HCT116 (cell line): ENCODE measurements around the gene FAM174A. TPM values are rescaled to one million over a fixed set of nuclear protein-coding genes. Genes with fewer than 3 reads are reported as not detected.
A peak's percentile ranks its signal among the peaks of the same experiment; 100 is the strongest.

Source experiments
- ATAC-seq: fragments of 200-7000 bp; cut with Tn5 transposase; 2 replicates; pipeline ENCODE4 v1.9.1; 2020; ENCODE audit warnings: mild to moderate bottlenecking, moderate library complexity
- Bru-seq: library from RNA; stranded (reverse); fragments of 400-500 nt; gene quantifications from one replicate; lab custom pipeline; 2021; lab: Mats Ljungman, UMichigan
- BruChase-seq, 2 experiments: library from RNA; stranded (reverse); fragments of 400-500 nt; gene quantifications; one replicate each; lab custom pipeline; 2021; lab: Mats Ljungman, UMichigan
- BruUV-seq: library from RNA; stranded (reverse); fragments of 400-500 nt; replicated peaks from 2 replicates; lab custom pipeline; 2021; lab: Mats Ljungman, UMichigan
- CTCF ChIA-PET: fragments of 300-600 bp; sonication (Branson Sonifier 250); formaldehyde crosslinking; loops from one replicate; lab custom pipeline; 2021; ENCODE audit warnings: antibody characterized with exemption; lab: Charles Lee
- POLR2A ChIA-PET: fragments of 300-600, 350-600 bp; sonication (Branson Sonifier 250); formaldehyde crosslinking; loops from one replicate; lab custom pipeline; 2021; ENCODE audit warnings: antibody characterized with exemption; lab: Charles Lee
- RAD21 ChIA-PET, 2 experiments: fragments of 300-600 bp; sonication (Branson Sonifier 250); formaldehyde crosslinking; loops; one replicate each; lab custom pipeline; 2023; ENCODE audit warnings: low total read pairs in 2 of 2; ENCODE audit not compliant: uncharacterized antibody in 2 of 2, unreplicated experiment in 2 of 2, low non-redundant PET in 1 of 2; lab: Charles Lee
- DNase-seq: peaks from one replicate; pipeline ENCODE4 v3.0.0-alpha.2; 2010; ENCODE audit warnings: low read depth, low spot score
- H2AFZ ChIP-seq: fragments of 200-600 bp; shearing (Covaris generic), sonication (generic); 2 replicates; pipeline ENCODE4 v1.6.1; 2017; ENCODE audit warnings: low read depth, mixed run types, mixed read lengths, antibody characterized with exemption, low read length; ENCODE audit not compliant: poor library complexity, severe bottlenecking
- H3K27ac ChIP-seq: 2 replicates; pipeline ENCODE4 v1.5.1; 2012; ENCODE audit warnings: low read depth, low read length
- H3K27me3 ChIP-seq: fragments of 200-600 bp; sonication (generic); 2 replicates; pipeline ENCODE4 v1.6.1; 2016; ENCODE audit warnings: mixed run types, low read length, mixed read lengths; ENCODE audit not compliant: insufficient read depth
- H3K36me3 ChIP-seq, 2 experiments: fragments of 200-500 bp in 1 of 2; fragments of 200-600 bp in 1 of 2; sonication (Bioruptor generic) in 1 of 2; sonication (generic) in 1 of 2; 2 replicates each; pipeline versions ENCODE4 v1.5.1 to v1.6.1; 2014 to 2016; ENCODE audit warnings: low read length in 2 of 2, inconsistent platforms in 1 of 2, mixed read lengths in 1 of 2, mixed run types in 1 of 2; ENCODE audit not compliant: insufficient read depth in 2 of 2, control insufficient read depth in 1 of 2
- H3K4me1 ChIP-seq, 2 experiments: fragments of 200-600 bp in 1 of 2; sonication (generic) in 1 of 2; 2 replicates each; pipeline versions ENCODE4 v1.5.1 to v1.6.1; 2012 to 2017; ENCODE audit warnings: low read length in 2 of 2, inconsistent platforms in 1 of 2, mild to moderate bottlenecking in 1 of 2, mixed read lengths in 1 of 2, mixed run types in 1 of 2, moderate library complexity in 1 of 2; ENCODE audit not compliant: insufficient read depth in 2 of 2, control insufficient read depth in 1 of 2
- H3K4me2 ChIP-seq: fragments of 200-600 bp; sonication (generic); 2 replicates; pipeline ENCODE4 v1.6.1; 2017; ENCODE audit warnings: mixed run types, low read length, mixed read lengths
- H3K4me3 ChIP-seq, 2 experiments: fragments of 200-600 bp in 1 of 2; sonication (generic) in 1 of 2; replicated peaks in 1 of 2; 2 replicates each; pipeline ENCODE4 v1.5.1; 2011 to 2016; ENCODE audit warnings: low read length in 2 of 2, control low read depth in 1 of 2, low read depth in 1 of 2, mild to moderate bottlenecking in 1 of 2, mixed read lengths in 1 of 2, mixed run types in 1 of 2
- H3K79me2 ChIP-seq: fragments of 200-600 bp; sonication (generic); 2 replicates; pipeline ENCODE4 v1.6.1; 2017; ENCODE audit warnings: mild to moderate bottlenecking, mixed run types, low read length, moderate library complexity, mixed read lengths; ENCODE audit not compliant: insufficient read depth
- H3K9ac ChIP-seq: fragments of 200-600 bp; sonication (generic); 2 replicates; pipeline ENCODE4 v1.6.1; 2016; ENCODE audit warnings: low read length, mixed read lengths
- H3K9me2 ChIP-seq: fragments of 200-600 bp; sonication (generic), shearing (Covaris generic); 2 replicates; pipeline ENCODE4 v1.6.1; 2017; ENCODE audit warnings: mixed run types, mild to moderate bottlenecking, moderate library complexity; ENCODE audit not compliant: insufficient read depth
- H3K9me3 ChIP-seq, 2 experiments: fragments of 200-500 bp in 1 of 2; fragments of 200-600 bp in 1 of 2; sonication (Bioruptor generic) in 1 of 2; sonication (generic) in 1 of 2; 2 replicates each; pipeline ENCODE4 v1.6.1; 2014 to 2017; ENCODE audit warnings: low read length in 2 of 2, mixed read lengths in 2 of 2, inconsistent platforms in 1 of 2, low read depth in 1 of 2, mild to moderate bottlenecking in 1 of 2, mixed run types in 1 of 2, moderate library complexity in 1 of 2; ENCODE audit not compliant: control insufficient read depth in 1 of 2, insufficient read depth in 1 of 2
- H4K20me1 ChIP-seq: fragments of 200-600 bp; sonication (generic), shearing (Covaris generic); 2 replicates; pipeline ENCODE4 v1.6.1; 2017; ENCODE audit warnings: mixed run types, mild to moderate bottlenecking, moderate library complexity; ENCODE audit not compliant: insufficient read depth
- ATF3 ChIP-seq: IDR thresholded peaks from 2 replicates; pipeline ENCODE4 v1.6.1; 2012
- CBX3 ChIP-seq: IDR thresholded peaks from 2 replicates; pipeline ENCODE4 v1.6.1; 2012; ENCODE audit warnings: low read depth
- CEBPB ChIP-seq: IDR thresholded peaks from 2 replicates; pipeline ENCODE4 v1.6.1; 2012; ENCODE audit warnings: low read depth
- EGR1 ChIP-seq: IDR thresholded peaks from 2 replicates; pipeline ENCODE4 v1.6.1; 2012; ENCODE audit warnings: low read depth
- ELF1 ChIP-seq: IDR thresholded peaks from 2 replicates; pipeline ENCODE4 v1.6.1; 2012; ENCODE audit warnings: low read depth, borderline replicate concordance
- EZH2 ChIP-seq: fragments of 200-600 bp; sonication (generic); IDR thresholded peaks from 2 replicates; pipeline ENCODE4 v1.6.1; 2017; ENCODE audit warnings: antibody characterized with exemption, mixed run types
- EZH2phosphoT487 ChIP-seq: fragments of 200-600 bp; IDR thresholded peaks from 2 replicates; pipeline ENCODE4 v1.6.1; 2018; ENCODE audit warnings: antibody characterized with exemption, borderline replicate concordance
- FOSL1 ChIP-seq: IDR thresholded peaks from 2 replicates; pipeline ENCODE4 v1.6.1; 2012; ENCODE audit warnings: low read depth
- JUND ChIP-seq: IDR thresholded peaks from 2 replicates; pipeline ENCODE4 v1.6.1; 2012
- POLR2A ChIP-seq: IDR thresholded peaks from 2 replicates; pipeline ENCODE4 v1.7.0; 2011; ENCODE audit warnings: borderline replicate concordance; ENCODE audit not compliant: insufficient read depth, insufficient read length; ENCODE audit errors: extremely low read depth
- POLR2AphosphoS5 ChIP-seq: IDR thresholded peaks from 2 replicates; pipeline ENCODE4 v1.6.1; 2011; ENCODE audit warnings: mild to moderate bottlenecking, low read depth, low read length, moderate library complexity
- RAD21 ChIP-seq: IDR thresholded peaks from 2 replicates; pipeline ENCODE4 v1.6.1; 2012; ENCODE audit warnings: low read depth, mild to moderate bottlenecking
- REST ChIP-seq: IDR thresholded peaks from 2 replicates; pipeline ENCODE4 v1.6.1; 2012; ENCODE audit warnings: low read depth
- SIN3A ChIP-seq: IDR thresholded peaks from 2 replicates; pipeline ENCODE4 v1.6.1; 2012; ENCODE audit warnings: low read depth
- SP1 ChIP-seq: IDR thresholded peaks from 2 replicates; pipeline ENCODE4 v1.6.1; 2012; ENCODE audit warnings: low read depth
- SRF ChIP-seq: IDR thresholded peaks from 2 replicates; pipeline ENCODE4 v1.6.1; 2012; ENCODE audit warnings: low read depth
- YY1 ChIP-seq: IDR thresholded peaks from 2 replicates; pipeline ENCODE4 v1.6.1; 2011; ENCODE audit warnings: low read length, low read depth, moderate library complexity, mild to moderate bottlenecking; ENCODE audit not compliant: insufficient replicate concordance; ENCODE audit errors: extremely low read depth
- ZFX ChIP-seq: fragments of 450-650 bp; IDR thresholded peaks from 2 replicates; pipeline ENCODE4 v1.6.1; 2017
- ZNF274 ChIP-seq: fragments of 200-500 bp; sonication (Bioruptor generic); IDR thresholded peaks from 2 replicates; pipeline ENCODE4 v1.6.1; 2014; ENCODE audit warnings: mild to moderate bottlenecking, low read depth, low read length, inconsistent platforms
- intact Hi-C: fragments of 100-400 bp; cut with micrococcal nuclease; formaldehyde crosslinking; loops from 2 replicates; pipeline ENCODE4 v1.10.0; 2022
- long read RNA-seq: library from polyadenylated mRNA; unstranded; transcript quantifications from one replicate; pipeline ENCODE4 v2.0.0, GENCODE V29; 2021; ENCODE audit not compliant: unreplicated experiment
- polyA plus RNA-seq: library from polyadenylated mRNA; unstranded; fragments of >200 nt; gene quantifications from 2 replicates; pipeline ENCODE4 v1.2.1, GENCODE V29; 2012; ENCODE audit warnings: missing spikeins
- total RNA-seq: library from RNA; stranded (reverse); gene quantifications from one replicate; pipeline ENCODE4 v1.2.1, GENCODE V29; 2021; ENCODE audit not compliant: unreplicated experiment
- TF ChIP-seq, protein P1 (sequence below), 3 experiments: fragments of 200-600 bp in 1 of 3; sonication (generic) in 1 of 3; IDR thresholded peaks in 2 of 3; conservative IDR thresholded peaks in 1 of 3; 2 replicates each; pipeline ENCODE4 v1.5.1; 2012 to 2017; ENCODE audit warnings: low read depth in 2 of 3, low read length in 2 of 3, antibody characterized with exemption in 1 of 3, borderline replicate concordance in 1 of 3, control low read depth in 1 of 3, mild to moderate bottlenecking in 1 of 3, mixed read lengths in 1 of 3, mixed run types in 1 of 3, moderate library complexity in 1 of 3; ENCODE audit not compliant: insufficient read depth in 1 of 3
- TF ChIP-seq, protein P2 (sequence below): IDR thresholded peaks from 2 replicates; pipeline ENCODE4 v1.6.1; 2012

FAM174A gene
- total RNA-seq (8.6 TPM), Bru-seq, nascent RNA (percentile 57 among the genes with signal in this experiment), BruChase-seq, experiment 1, labeled RNA remaining after a 6-hour chase (percentile 41 among the genes with signal in this experiment), BruChase-seq, experiment 2, labeled RNA remaining after a 2-hour chase (percentile 41 among the genes with signal in this experiment)
- 12.0 and 15.3 TPM in 2 replicates for polyA plus RNA-seq
- long read RNA-seq, transcript FAM174A-201 (3 exons, 1,356 nt): major isoform, 11 of 13 reads
- long read RNA-seq, partial matches to known transcripts: 0 of 13 reads
- long read RNA-seq, other reads (novel, unspliced or antisense): 1 of 13 reads

GRCh38 chr5:100535060-100536005, at the start of gene FAM174A:
Gene FAM174A (plus strand): TSS chr5:100535374. CDS start chr5:100535531, 157 bp downstream.
- ChIA-PET CTCF (no interaction called here), RAD21 (no interaction called here), POLR2A (no interaction called here)
- Histone ChIP-seq H3K4me1 (no peaks in the 10 kb centered on the region; a peak in 1 of 4 replicates), H4K20me1 (no peaks in the 10 kb centered on the region), H3K27me3 (no peaks in the 10 kb centered on the region), H3K9me3 (peaks cover 0 to 7% of the 10 kb centered on the region in 2 experiments; a peak in 1 of 4 replicates), H2AFZ (peak within 1 kb of the TSS; percentile 21), H3K4me2 (peak within 1 kb of the TSS; percentile 78), H3K36me3 (0 out of 4 replicates have a peak, but pooled peaks cover 0 to 4% of the 10 kb centered on the region in 2 experiments), H3K9me2 (no peaks in the 10 kb centered on the region), H3K9ac (peak within 1 kb of the TSS; percentile 65), H3K27ac (peak within 1 kb of the TSS; percentile 52), H3K79me2 (no peaks in the 10 kb centered on the region), H3K4me3 (peak within 1 kb of the TSS; percentile 77 to 80)
- intact Hi-C loops: no loop called here
- peak; percentile 94 for ATAC-seq
- no TSS peak for BruUV-seq
- peak; percentile 92 for DNase-seq
- TF ChIP-seq ZNF274 (no peak), FOSL1 (no peak), REST (no peak), ZFX (peak; percentile 87), SP1 (peak; percentile 17; the same call in 1 of the 2 replicates), SIN3A (peak; percentile 89), EGR1 (no peak), ELF1 (peak; percentile 31; the same call in 1 of the 2 replicates), EZH2phosphoT487 (no peak), RAD21 (no peak), POLR2A (peak; percentile 91), JUND (no peak), CBX3 (0 out of 2 replicates have a peak, but pooled peaks have one; percentile 41), POLR2AphosphoS5 (peak; percentile 88), SRF (peak; percentile 81), EZH2 (no peak), ATF3 (no peak), YY1 (peak; percentile 5), CEBPB (no peak)
- TF ChIP-seq, protein P1, sequence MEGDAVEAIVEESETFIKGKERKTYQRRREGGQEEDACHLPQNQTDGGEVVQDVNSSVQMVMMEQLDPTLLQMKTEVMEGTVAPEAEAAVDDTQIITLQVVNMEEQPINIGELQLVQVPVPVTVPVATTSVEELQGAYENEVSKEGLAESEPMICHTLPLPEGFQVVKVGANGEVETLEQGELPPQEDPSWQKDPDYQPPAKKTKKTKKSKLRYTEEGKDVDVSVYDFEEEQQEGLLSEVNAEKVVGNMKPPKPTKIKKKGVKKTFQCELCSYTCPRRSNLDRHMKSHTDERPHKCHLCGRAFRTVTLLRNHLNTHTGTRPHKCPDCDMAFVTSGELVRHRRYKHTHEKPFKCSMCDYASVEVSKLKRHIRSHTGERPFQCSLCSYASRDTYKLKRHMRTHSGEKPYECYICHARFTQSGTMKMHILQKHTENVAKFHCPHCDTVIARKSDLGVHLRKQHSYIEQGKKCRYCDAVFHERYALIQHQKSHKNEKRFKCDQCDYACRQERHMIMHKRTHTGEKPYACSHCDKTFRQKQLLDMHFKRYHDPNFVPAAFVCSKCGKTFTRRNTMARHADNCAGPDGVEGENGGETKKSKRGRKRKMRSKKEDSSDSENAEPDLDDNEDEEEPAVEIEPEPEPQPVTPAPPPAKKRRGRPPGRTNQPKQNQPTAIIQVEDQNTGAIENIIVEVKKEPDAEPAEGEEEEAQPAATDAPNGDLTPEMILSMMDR (IDR thresholded peaks at IDR 0.05 in 2 of 3, conservative IDR thresholded peaks at IDR 0.05 in 1 of 3; ENCODE audit: borderline replicate concordance in 1 of 3, insufficient read depth in 1 of 3, low read depth in 2 of 3, low read length in 2 of 3): no peak
- TF ChIP-seq, protein P2, sequence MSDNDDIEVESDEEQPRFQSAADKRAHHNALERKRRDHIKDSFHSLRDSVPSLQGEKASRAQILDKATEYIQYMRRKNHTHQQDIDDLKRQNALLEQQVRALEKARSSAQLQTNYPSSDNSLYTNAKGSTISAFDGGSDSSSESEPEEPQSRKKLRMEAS: peak; percentile 81
